ENCODE measurements around the gene C9orf153.

DNA sequence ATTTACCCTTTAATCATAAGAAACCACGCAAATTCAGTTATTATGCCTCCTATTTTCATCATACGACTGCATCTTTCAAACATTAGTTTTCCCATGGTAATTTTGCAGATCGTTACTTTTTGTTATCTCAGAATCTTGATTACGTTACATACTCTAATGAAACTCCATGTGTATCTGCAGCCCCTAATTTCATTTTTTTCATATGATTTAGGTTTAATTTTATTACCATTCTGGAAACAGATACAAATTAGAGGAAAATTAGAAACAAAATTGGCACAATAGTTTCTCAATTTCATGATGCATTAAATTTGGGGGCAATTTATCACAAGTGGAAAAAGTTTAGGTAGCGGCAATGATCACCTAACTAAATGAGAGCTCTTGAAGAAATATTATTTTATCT lies 52.3 kb downstream of the C9orf153 start:
- TF ChIP-seq, protein P1, sequence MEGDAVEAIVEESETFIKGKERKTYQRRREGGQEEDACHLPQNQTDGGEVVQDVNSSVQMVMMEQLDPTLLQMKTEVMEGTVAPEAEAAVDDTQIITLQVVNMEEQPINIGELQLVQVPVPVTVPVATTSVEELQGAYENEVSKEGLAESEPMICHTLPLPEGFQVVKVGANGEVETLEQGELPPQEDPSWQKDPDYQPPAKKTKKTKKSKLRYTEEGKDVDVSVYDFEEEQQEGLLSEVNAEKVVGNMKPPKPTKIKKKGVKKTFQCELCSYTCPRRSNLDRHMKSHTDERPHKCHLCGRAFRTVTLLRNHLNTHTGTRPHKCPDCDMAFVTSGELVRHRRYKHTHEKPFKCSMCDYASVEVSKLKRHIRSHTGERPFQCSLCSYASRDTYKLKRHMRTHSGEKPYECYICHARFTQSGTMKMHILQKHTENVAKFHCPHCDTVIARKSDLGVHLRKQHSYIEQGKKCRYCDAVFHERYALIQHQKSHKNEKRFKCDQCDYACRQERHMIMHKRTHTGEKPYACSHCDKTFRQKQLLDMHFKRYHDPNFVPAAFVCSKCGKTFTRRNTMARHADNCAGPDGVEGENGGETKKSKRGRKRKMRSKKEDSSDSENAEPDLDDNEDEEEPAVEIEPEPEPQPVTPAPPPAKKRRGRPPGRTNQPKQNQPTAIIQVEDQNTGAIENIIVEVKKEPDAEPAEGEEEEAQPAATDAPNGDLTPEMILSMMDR (IDR thresholded peaks at IDR 0.05; ENCODE audit: low read length), result no peak
- no peak for TF ChIP-seq EZH2 (IDR thresholded peaks at IDR 0.05; ENCODE audit: borderline replicate concordance, low read length)
